ENCODE data around the gene KRTAP5-10. TPM values are rescaled to one million over a fixed set of nuclear protein-coding genes. Genes with fewer than 3 reads are reported as not detected.
A peak's percentile ranks its signal among the peaks of the same experiment; 100 is the strongest.

KRTAP5-10 gene
- total RNA-seq, 1 experiment from 2014 or later = not detected

DNA sequence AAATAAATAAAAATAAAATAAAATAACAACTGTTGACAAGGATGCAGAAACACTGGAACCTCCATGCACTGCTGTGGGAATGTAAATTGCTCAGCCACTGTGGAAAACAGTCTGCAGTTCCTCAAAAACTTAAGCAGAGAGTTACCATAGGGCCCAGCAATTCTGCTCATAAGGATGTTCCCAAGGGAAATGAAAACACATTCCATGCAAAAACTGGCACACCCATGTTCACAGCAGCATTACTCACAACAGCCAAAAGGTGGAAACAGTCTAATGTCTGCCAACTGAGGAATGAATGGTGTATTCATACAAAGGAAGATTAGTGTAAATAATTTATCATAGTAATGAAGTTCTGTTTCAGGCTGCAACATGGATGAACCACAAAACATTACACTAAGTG, 3.2 kb upstream of the KRTAP5-10 start:
- Mint-ChIP-seq H3K27me3 (ENCODE audit: low read depth) (peaks cover 22% of the 10 kb centered on the region), H3K36me3 (peaks cover 14% of the 10 kb centered on the region), H3K27ac (no peak overlapping the region), H3K4me1 (peaks cover 14% of the 10 kb centered on the region), H3K4me3 (no peak overlapping the region), H3K9me3 (peaks cover 45% of the 10 kb centered on the region)
- CTCF ChIA-PET = no interaction called here
- POLR2A ChIA-PET = no interaction called here
- ATAC-seq (no peak), DNase-seq (ENCODE audit: low spot score) (no peak)
- TF ChIP-seq FOXP1 (CRISPR knock-in tag; IDR thresholded peaks at IDR 0.05; ENCODE audit: borderline replicate concordance) = no peak
- TF ChIP-seq OVOL2 (CRISPR knock-in tag; IDR thresholded peaks at IDR 0.05; ENCODE audit: borderline replicate concordance) = no peak
- no peak for TF ChIP-seq ZBTB21 (CRISPR knock-in tag; IDR thresholded peaks at IDR 0.05; ENCODE audit: borderline replicate concordance)
- TF ChIP-seq GTF2I (CRISPR knock-in tag; conservative IDR thresholded peaks at IDR 0.05) = no peak

DNA sequence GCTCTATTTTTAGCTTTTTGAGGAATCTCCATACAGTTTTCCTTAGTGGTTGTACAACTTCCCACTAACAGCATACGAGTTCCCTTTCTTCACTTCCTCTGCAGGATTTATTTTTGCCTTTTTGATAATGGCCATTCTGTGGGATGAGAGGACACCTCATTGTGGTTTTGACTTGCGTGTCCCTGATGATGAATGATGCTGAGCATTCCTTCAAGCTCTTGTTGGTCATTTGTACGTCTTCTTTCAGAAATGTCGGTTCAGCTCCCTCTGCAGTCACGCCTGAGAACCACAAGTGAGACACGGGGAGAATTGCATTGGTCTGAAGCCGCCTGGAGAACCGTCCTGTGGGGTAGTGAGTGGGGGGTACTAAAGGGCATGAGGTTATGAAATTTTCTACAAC, 2.0 kb upstream of the KRTAP5-10 start:
- H3K27me3 Mint-ChIP-seq (ENCODE audit: low read depth) = peaks cover 16% of the 10 kb centered on the region
- DNase-seq (ENCODE audit: low spot score) (peak; percentile 45), ATAC-seq (peak; percentile 80)
- CTCF ChIA-PET = interaction anchor here (0.6 to 1.9 kb wide), 26 partner anchors 8 to 476 kb away, joined by 3 to 25 read pairs (median 4); partner anchors contain the start of genes DHCR7, KRTAP5-11, KRTAP5-7 and KRTAP5-8
- H3K4me1 Mint-ChIP-seq = peaks cover 25% of the 10 kb centered on the region
- H3K27ac Mint-ChIP-seq = no peak overlapping the region
- TF ChIP-seq, protein P1, sequence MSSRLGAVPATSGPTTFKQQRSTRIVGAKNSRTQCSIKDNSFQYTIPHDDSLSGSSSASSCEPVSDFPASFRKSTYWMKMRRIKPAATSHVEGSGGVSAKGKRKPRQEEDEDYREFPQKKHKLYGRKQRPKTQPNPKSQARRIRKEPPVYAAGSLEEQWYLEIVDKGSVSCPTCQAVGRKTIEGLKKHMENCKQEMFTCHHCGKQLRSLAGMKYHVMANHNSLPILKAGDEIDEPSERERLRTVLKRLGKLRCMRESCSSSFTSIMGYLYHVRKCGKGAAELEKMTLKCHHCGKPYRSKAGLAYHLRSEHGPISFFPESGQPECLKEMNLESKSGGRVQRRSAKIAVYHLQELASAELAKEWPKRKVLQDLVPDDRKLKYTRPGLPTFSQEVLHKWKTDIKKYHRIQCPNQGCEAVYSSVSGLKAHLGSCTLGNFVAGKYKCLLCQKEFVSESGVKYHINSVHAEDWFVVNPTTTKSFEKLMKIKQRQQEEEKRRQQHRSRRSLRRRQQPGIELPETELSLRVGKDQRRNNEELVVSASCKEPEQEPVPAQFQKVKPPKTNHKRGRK (CRISPR knock-in tag; IDR thresholded peaks at IDR 0.05; ENCODE audit: borderline replicate concordance) = no peak
- TF ChIP-seq NFATC4 (CRISPR knock-in tag; IDR thresholded peaks at IDR 0.05) = no peak
- no peak for TF ChIP-seq IRF2 (CRISPR knock-in tag; IDR thresholded peaks at IDR 0.05; ENCODE audit: borderline replicate concordance, low read depth)
- H3K36me3 Mint-ChIP-seq = peaks cover 3% of the 10 kb centered on the region; the same call in 1 of the 2 replicates
- POLR2A ChIA-PET = no interaction called here
- no peak overlapping the region for H3K4me3 Mint-ChIP-seq
- H3K9me3 Mint-ChIP-seq = peaks cover 33% of the 10 kb centered on the region

DNA sequence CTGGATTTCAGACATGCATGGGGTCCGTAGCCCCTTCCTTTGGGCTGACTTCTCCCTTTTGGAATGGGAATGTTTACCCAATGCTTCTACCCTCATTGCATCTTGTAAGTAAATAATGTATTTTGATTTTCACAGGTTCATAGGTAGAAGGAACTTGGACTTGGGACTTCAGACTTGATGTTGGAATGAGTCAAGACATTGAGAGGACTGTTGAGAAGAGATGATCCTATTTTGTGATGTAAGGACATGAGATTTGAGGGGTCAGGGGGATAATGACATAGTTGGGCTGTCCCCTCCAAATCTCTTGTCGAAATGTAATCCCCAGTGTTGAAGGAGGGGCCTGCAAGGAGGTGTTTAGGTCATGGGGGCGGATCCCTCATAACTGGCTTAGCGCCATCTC, 933 bp upstream of the KRTAP5-10 start:
- DNase-seq (ENCODE audit: low spot score) = no peak
- Mint-ChIP-seq H3K4me3 (no peak overlapping the region), H3K27ac (no peak overlapping the region), H3K36me3 (no peaks in the 10 kb centered on the region), H3K4me1 (peaks cover 31% of the 10 kb centered on the region), H3K27me3 (ENCODE audit: low read depth) (peaks cover 15% of the 10 kb centered on the region), H3K9me3 (peaks cover 23% of the 10 kb centered on the region)
- ChIA-PET CTCF (interaction anchor here (1.6 to 6.3 kb wide), 4 partner anchors 16 to 32 kb away, joined by 4 to 41 read pairs (median 14); partner anchors contain the start of genes KRTAP5-11 and KRTAP5-9), POLR2A (no interaction called here)
- TF ChIP-seq, protein P2, sequence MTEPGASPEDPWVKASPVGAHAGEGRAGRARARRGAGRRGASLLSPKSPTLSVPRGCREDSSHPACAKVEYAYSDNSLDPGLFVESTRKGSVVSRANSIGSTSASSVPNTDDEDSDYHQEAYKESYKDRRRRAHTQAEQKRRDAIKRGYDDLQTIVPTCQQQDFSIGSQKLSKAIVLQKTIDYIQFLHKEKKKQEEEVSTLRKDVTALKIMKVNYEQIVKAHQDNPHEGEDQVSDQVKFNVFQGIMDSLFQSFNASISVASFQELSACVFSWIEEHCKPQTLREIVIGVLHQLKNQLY (CRISPR knock-in tag; IDR thresholded peaks at IDR 0.05) = no peak
- no peak for TF ChIP-seq NR2C2 (CRISPR knock-in tag; IDR thresholded peaks at IDR 0.05)
- TF ChIP-seq, protein P3, sequence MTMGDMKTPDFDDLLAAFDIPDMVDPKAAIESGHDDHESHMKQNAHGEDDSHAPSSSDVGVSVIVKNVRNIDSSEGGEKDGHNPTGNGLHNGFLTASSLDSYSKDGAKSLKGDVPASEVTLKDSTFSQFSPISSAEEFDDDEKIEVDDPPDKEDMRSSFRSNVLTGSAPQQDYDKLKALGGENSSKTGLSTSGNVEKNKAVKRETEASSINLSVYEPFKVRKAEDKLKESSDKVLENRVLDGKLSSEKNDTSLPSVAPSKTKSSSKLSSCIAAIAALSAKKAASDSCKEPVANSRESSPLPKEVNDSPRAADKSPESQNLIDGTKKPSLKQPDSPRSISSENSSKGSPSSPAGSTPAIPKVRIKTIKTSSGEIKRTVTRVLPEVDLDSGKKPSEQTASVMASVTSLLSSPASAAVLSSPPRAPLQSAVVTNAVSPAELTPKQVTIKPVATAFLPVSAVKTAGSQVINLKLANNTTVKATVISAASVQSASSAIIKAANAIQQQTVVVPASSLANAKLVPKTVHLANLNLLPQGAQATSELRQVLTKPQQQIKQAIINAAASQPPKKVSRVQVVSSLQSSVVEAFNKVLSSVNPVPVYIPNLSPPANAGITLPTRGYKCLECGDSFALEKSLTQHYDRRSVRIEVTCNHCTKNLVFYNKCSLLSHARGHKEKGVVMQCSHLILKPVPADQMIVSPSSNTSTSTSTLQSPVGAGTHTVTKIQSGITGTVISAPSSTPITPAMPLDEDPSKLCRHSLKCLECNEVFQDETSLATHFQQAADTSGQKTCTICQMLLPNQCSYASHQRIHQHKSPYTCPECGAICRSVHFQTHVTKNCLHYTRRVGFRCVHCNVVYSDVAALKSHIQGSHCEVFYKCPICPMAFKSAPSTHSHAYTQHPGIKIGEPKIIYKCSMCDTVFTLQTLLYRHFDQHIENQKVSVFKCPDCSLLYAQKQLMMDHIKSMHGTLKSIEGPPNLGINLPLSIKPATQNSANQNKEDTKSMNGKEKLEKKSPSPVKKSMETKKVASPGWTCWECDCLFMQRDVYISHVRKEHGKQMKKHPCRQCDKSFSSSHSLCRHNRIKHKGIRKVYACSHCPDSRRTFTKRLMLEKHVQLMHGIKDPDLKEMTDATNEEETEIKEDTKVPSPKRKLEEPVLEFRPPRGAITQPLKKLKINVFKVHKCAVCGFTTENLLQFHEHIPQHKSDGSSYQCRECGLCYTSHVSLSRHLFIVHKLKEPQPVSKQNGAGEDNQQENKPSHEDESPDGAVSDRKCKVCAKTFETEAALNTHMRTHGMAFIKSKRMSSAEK (CRISPR knock-in tag; IDR thresholded peaks at IDR 0.05; ENCODE audit: borderline replicate concordance) = no peak
- no peak for TF ChIP-seq GTF2I (CRISPR knock-in tag; conservative IDR thresholded peaks at IDR 0.05)
- TF ChIP-seq SMAD4 (CRISPR knock-in tag; IDR thresholded peaks at IDR 0.05) = no peak
- TF ChIP-seq, protein P4, sequence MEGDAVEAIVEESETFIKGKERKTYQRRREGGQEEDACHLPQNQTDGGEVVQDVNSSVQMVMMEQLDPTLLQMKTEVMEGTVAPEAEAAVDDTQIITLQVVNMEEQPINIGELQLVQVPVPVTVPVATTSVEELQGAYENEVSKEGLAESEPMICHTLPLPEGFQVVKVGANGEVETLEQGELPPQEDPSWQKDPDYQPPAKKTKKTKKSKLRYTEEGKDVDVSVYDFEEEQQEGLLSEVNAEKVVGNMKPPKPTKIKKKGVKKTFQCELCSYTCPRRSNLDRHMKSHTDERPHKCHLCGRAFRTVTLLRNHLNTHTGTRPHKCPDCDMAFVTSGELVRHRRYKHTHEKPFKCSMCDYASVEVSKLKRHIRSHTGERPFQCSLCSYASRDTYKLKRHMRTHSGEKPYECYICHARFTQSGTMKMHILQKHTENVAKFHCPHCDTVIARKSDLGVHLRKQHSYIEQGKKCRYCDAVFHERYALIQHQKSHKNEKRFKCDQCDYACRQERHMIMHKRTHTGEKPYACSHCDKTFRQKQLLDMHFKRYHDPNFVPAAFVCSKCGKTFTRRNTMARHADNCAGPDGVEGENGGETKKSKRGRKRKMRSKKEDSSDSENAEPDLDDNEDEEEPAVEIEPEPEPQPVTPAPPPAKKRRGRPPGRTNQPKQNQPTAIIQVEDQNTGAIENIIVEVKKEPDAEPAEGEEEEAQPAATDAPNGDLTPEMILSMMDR (IDR thresholded peaks at IDR 0.05) = no peak
- TF ChIP-seq, protein P5, sequence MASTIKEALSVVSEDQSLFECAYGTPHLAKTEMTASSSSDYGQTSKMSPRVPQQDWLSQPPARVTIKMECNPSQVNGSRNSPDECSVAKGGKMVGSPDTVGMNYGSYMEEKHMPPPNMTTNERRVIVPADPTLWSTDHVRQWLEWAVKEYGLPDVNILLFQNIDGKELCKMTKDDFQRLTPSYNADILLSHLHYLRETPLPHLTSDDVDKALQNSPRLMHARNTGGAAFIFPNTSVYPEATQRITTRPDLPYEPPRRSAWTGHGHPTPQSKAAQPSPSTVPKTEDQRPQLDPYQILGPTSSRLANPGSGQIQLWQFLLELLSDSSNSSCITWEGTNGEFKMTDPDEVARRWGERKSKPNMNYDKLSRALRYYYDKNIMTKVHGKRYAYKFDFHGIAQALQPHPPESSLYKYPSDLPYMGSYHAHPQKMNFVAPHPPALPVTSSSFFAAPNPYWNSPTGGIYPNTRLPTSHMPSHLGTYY (CRISPR knock-in tag; IDR thresholded peaks at IDR 0.05) = no peak
- TF ChIP-seq SP1 (CRISPR knock-in tag; conservative IDR thresholded peaks at IDR 0.05) = no peak
- no peak for ATAC-seq

Data from WTC11 (cell line).